ENCODE measurements around the gene DTD1.

Gene DTD1

GRCh38 chr20:18796282-18796833, 208.5 kb downstream of the DTD1 start:
- peaks cover 9 to 12% of the 10 kb centered on the region in 2 experiments for H3K4me1 ChIP-seq (ENCODE audit: control insufficient read depth in 1 of 2, insufficient read depth in 1 of 2, low read depth in 1 of 2, low read length in 1 of 2)
- TF ChIP-seq, protein P1, sequence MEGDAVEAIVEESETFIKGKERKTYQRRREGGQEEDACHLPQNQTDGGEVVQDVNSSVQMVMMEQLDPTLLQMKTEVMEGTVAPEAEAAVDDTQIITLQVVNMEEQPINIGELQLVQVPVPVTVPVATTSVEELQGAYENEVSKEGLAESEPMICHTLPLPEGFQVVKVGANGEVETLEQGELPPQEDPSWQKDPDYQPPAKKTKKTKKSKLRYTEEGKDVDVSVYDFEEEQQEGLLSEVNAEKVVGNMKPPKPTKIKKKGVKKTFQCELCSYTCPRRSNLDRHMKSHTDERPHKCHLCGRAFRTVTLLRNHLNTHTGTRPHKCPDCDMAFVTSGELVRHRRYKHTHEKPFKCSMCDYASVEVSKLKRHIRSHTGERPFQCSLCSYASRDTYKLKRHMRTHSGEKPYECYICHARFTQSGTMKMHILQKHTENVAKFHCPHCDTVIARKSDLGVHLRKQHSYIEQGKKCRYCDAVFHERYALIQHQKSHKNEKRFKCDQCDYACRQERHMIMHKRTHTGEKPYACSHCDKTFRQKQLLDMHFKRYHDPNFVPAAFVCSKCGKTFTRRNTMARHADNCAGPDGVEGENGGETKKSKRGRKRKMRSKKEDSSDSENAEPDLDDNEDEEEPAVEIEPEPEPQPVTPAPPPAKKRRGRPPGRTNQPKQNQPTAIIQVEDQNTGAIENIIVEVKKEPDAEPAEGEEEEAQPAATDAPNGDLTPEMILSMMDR (IDR thresholded peaks at IDR 0.05): no peak
- peaks cover 34% of the 10 kb centered on the region for H3K27me3 ChIP-seq
- no peak overlapping the region for H3K4me3 ChIP-seq (ENCODE audit: low read depth in 1 of 2, low read length in 1 of 2)
- no peak overlapping the region for H3K27ac ChIP-seq
- H3K9me3 ChIP-seq: no peaks in the 10 kb centered on the region
- no peaks in the 10 kb centered on the region for H3K36me3 ChIP-seq

DNA sequence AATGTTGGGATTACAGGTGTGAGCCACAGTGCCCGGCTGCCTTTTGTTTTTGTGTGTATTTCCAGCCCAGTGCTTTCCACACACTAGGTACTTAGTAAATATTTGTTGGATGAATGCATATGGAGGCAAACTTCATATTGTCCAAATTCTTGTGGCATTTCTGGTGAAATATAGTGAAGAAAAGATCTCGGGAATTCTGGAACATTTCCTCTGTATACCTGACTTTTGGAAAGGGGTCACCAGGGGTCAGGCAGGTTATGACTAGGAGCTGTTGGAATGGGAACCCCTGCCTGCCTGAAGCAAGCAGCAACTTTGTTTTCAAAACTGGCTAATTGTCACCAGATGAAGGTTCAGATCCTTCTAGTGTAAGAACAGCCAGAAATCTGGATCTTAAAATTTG, 213.7 kb downstream of the DTD1 start:
- H3K9me3 ChIP-seq: no peaks in the 10 kb centered on the region
- no peaks in the 10 kb centered on the region for H3K4me1 ChIP-seq (ENCODE audit: control insufficient read depth in 1 of 2, insufficient read depth in 1 of 2, low read depth in 1 of 2, low read length in 1 of 2)
- TF ChIP-seq, protein P1 (IDR thresholded peaks at IDR 0.05): no peak
- H3K27me3 ChIP-seq: peaks cover 26% of the 10 kb centered on the region
- H3K4me3 ChIP-seq (ENCODE audit: low read depth in 1 of 2, low read length in 1 of 2): no peak overlapping the region
- H3K36me3 ChIP-seq: no peaks in the 10 kb centered on the region
- H3K27ac ChIP-seq: no peak overlapping the region

GRCh38 chr20:18802012-18802634, 214.3 kb downstream of the DTD1 start:
- Histone ChIP-seq H3K4me1 (ENCODE audit: control insufficient read depth in 1 of 2, insufficient read depth in 1 of 2, low read depth in 1 of 2, low read length in 1 of 2) (no peaks in the 10 kb centered on the region), H3K27ac (no peak overlapping the region), H3K9me3 (no peaks in the 10 kb centered on the region), H3K27me3 (peaks cover 23% of the 10 kb centered on the region), H3K36me3 (no peaks in the 10 kb centered on the region), H3K4me3 (ENCODE audit: low read depth in 1 of 2, low read length in 1 of 2) (no peak overlapping the region)
- TF ChIP-seq, protein P1 (IDR thresholded peaks at IDR 0.05): no peak

- TF ChIP-seq, protein P1 (IDR thresholded peaks at IDR 0.05): no peak
- no peaks in the 10 kb centered on the region for H3K9me3 ChIP-seq
Measured at GRCh38 chr20:18805881-18806280, 218.0 kb downstream of the DTD1 start.

GRCh38 chr20:18808712-18809111, 220.9 kb downstream of the DTD1 start:
- no peak overlapping the region for H3K4me3 ChIP-seq (ENCODE audit: low read depth in 1 of 2, low read length in 1 of 2)
- no peaks in the 10 kb centered on the region for H3K27me3 ChIP-seq
- H3K36me3 ChIP-seq: no peaks in the 10 kb centered on the region
- TF ChIP-seq, protein P1 (IDR thresholded peaks at IDR 0.05): no peak
- no peaks in the 10 kb centered on the region for H3K4me1 ChIP-seq (ENCODE audit: control insufficient read depth in 1 of 2, insufficient read depth in 1 of 2, low read depth in 1 of 2, low read length in 1 of 2)
- H3K9me3 ChIP-seq: no peaks in the 10 kb centered on the region
- H3K27ac ChIP-seq: no peak overlapping the region

More at GRCh38 chr20:18805881-18806280, 218.0 kb downstream of the DTD1 start:
- H3K4me1 ChIP-seq (ENCODE audit: control insufficient read depth in 1 of 2, insufficient read depth in 1 of 2, low read depth in 1 of 2, low read length in 1 of 2): no peaks in the 10 kb centered on the region
- H3K27ac ChIP-seq: no peak overlapping the region
- H3K36me3 ChIP-seq: no peaks in the 10 kb centered on the region
- no peaks in the 10 kb centered on the region for H3K27me3 ChIP-seq
- H3K4me3 ChIP-seq (ENCODE audit: low read depth in 1 of 2, low read length in 1 of 2): no peak overlapping the region
